ENCODE data around the gene KANK2.
"Not testable (repeated sequence)": the region's sequence is repeated elsewhere in the genome, so short reads cannot be mapped to it uniquely, and the experiment has no call there.

The KANK2 gene

DNA sequence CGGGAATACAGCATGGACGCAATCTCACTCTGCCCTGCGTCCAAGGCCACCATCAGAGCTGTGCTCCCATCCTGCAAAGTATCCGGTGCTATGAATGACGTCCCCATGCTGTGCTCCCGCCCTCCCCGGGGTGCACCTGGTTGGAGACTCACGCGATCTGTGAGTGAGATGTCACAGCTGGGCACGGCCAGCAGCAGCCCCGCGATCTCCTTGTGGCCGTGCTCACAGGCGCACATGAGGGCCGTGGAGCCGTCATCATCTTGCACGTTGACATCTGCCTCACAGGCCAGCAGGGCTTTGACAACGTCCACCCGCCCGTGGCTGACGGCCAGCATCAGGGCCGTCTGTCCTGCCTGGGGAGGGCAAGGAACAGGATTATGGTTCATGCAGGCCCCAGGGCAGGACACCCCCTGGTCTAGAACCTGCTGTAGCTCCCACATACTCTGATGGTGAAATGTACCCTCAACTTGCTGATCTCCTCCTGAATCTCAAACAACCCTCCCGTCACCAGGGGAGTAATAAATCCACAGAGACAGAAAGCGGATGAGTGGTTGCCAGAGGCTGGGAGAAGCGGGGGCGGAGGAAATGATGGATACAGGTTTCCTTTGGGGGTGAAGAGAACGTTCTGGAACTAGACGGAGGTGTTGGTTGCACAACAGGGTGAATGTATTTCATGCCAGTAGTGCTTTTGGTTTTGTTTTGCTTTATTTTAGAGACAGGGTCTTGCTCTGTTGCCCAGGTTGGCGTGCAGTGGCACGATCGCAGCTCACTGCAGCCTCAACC, 27.3 kb downstream of the KANK2 start:
- no peak for DNase-seq

- no peak for DNase-seq
Observed at GRCh38 chr19:11168568-11168967, 28.8 kb downstream of the KANK2 start.

GRCh38 chr19:11166281-11167142, 30.8 kb downstream of the KANK2 start:
- no peak for DNase-seq

DNA sequence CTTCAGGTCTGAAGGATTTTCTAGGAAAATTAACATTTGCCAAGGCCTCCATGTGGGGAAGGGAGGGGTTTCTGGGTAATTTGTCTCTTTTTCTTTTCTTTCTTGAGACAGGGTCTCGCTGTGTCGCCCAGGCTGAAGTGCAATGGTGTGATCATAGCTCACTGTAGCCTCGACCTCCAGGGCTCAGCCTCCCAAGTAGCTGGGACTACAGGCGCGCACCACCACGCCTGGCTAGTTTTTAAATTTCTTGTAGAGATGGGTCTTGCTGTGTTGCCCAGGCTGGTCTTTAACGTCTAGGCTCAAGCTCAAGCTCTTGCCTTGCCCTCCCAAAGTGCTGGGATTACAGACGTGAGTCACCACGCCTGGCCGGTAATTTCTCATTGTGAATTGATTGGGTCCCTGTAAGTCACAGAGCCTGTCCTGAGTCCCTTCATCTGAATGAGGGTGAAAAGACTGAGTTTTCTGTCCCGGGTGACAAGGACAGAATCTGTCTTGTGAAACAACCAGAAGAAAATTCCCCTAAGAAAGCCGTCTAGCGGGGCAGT, 31.8 kb downstream of the KANK2 start:
- DNase-seq = no peak

DNA sequence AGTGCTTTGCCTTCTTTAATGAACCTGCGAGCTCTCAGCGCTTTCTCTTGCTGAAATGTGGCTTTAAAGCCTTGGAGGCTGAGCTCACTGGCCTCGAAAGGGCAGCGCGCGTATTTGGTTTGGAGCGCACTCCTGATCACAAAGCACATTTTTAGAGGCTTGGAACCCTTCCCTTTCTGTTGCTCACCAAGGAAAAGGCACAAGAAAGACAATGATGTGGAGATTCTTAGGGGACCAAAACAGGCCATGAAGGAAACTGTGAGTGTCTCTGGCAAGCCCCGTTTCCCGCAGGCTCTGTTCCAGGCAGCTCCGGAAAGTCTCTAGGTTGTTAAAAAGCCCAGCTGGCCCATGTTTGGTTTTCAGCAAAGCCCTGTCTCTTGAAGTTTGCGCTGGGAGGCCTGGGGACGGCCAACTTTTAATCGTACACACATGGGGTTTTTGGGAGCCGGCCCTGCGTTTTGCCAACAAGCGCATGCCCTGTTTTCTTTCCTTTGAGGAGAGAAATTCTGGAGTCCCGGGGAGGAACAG, 32.4 kb downstream of the KANK2 start:
- no peak for DNase-seq

DNA sequence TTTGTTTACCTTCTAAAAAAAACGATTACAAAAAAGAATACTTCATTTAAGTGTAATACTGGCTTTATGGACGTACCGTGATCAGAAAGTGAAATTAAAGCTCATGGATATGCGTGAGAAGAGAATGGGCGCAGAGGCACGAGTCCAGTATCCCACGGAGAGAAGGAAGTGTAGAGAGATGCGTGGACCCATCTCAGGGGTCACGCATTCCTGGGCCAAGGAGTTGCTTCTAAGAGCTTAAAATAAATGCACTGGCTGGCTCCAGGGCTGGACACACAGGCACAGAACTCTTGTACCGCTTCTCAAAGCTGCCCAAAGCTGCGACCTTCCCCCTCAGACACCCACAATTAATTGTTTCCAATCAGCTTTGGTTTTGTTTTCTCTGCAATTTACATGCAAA, 33.0 kb downstream of the KANK2 start:
- no peak for DNase-seq

DNA sequence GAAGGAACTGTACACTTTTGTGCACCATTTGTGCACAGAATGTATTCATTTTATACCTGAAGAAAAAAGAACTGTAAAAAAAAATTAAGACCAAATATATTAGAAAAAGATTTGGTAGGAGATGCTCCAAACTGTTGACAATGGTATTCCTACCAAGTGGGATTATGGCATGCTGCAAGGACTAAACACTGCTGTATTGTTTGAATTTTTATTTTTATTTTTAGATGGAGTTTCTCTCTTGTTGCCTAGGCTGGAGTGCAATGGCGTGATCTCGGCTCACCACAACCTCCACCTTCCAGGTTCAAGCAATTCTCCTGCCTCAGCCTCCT, 36.9 kb downstream of the KANK2 start:
- not testable (repeated sequence) for DNase-seq

DNA sequence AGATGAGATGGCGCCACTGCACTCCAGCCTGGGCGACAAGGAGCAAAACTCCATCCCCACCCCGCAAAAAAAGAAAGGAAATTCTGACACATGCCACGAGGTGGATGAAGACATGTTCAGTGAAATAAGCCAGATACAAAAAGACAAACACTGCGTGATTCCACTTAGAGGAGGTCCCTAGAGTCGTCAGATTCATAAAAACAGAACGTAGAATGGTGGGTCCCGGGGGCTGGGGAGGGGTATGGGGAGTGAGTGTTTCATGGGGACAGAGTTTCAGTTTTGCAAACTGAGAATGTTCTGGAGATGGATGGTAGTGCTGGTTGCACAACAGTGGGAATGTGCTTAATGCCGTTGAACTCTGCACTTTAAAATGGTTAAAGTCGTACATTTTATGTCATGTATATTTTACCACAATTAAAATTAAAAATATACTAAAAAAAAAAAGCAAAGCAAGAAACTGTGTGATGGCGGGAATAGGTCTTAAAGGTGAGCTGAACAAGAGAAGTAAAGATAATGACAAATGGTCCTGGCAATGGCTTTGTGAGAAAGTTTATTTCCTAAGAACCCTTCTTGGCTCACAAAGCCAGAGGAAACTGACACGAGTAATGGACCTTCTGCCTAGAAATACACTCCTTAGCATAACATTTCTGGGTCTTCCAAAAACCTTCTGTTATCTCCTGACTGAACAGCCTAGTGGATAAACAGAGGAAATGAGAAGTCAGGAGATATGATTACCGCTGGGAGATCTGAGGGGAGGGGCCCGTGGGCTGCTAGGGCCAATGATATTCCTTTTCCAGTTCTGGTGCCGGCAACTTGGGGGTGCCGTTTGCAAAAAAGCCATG, 37.5 kb downstream of the KANK2 start:
- peak; percentile 76 for DNase-seq

- DNase-seq = peak; percentile 100
Observed at GRCh38 chr19:11155373-11156120, 41.8 kb downstream of the KANK2 start, which contains the start of gene SPC24. TSS of gene SPC24 (minus strand) at chr19:11155782. CDS start at chr19:11155776, 6 bp downstream.

DNA sequence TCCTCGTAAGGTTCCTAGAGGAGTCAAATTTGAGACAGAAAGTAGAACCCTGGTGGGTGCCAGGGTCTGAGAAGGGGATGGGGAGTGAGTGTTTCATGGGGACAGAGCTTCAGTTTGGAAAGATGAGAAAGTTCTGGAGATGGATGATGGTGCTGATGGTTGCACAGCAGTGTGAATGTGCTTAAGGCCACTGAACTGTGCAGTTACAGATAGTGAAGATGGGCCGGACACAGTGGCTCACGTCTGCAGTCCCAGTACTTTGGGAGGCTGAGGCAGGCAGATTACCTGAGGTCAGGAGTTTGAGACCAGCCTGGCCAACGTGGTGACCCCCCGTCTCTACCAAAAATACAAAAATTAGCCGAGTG, 42.7 kb downstream of the KANK2 start:
- peak; percentile 56 for DNase-seq

- no peak for DNase-seq
Observed at GRCh38 chr19:11152318-11153062, 44.9 kb downstream of the KANK2 start.

DNA sequence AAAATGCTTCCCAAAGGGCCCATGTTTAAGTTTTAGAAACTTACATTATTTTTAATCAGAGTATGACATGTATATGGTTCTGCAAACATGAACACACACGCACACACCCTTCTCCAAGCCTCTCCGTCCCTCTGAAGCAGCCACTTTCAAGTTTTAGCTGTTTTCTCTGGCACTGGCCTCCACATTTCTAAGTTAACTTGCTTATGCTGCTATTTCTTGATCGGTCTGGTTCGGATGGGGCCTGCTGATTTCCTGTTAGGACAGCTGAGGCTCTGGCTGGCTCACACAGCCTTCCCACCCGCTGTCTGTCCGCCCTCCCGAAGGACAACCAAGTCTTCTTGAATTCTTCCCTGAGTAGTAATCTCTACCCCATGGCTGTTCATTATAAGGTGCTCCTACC, 46.2 kb downstream of the KANK2 start:
- DNase-seq = no peak

DNA sequence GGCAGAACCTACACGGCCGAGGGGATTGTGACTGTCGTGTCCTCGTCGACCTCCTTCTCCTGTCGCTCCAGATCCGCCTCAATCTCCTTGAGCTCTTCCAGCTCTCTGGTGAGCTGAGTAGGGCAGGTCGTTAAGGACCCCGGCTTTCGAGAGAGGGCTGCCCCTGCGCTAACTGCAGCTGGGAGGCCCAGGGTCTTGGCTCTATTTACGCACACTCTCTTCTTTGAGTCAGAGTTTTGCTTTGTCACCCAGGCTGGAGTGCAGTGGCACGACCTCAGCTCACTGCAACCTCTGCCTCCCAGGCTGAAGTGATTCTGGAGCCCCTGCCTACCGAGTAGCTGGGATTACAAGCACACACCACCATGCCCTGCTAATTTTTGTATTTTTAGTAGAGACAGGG, 49.3 kb downstream of the KANK2 start:
- DNase-seq = no peak

DNA sequence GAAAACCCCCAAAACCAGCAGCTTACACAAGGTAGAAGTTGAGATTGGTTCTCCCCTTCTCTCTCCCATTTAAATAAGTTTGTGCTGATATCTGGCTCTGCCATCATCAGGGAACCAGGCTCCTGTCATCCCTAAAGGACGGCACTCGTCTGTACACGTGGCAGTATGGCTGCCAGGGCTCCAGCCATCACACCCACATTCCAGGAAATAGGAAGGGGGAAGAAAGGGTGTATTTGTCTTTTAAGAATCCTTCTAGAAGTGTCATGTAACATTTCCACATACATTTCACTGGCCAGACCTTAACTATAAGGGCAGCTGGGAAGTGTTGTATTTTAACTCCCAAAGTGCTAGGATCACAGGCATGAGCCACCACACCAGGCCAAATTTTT, 51.8 kb downstream of the KANK2 start:
- no peak for DNase-seq

GRCh38 chr19:11142528-11143171, 54.7 kb downstream of the KANK2 start:
- peak; percentile 69 for DNase-seq

DNA sequence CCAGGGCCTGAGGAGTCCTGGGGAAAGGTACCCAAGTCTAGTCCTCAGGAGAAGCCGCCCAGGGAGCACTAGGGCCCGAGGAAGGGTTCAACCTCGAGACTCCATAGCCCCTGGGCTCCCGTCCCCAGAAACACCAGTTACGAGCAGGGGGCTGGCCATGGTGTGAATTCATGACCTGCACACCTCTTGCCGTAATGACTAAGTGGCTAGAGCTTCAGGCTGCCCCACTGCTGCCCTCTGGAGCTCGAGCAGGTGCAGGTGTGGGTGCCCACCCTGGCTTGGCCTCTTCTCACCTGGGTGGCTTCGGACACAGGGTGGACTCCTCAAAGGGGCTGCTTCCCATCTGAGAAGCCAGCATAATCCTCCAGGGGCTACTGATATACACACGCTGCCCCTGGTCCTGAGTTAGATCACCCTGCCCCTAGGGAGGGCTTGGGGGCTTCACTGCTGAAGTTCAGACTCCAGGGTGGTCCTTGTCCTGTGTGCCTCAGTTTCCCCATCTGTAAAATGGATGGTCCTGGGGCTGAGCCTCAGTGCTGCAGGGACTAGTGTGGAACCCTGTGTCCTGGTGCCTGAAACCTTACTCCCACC, 55.3 kb downstream of the KANK2 start:
- DNase-seq = no peak

DNA sequence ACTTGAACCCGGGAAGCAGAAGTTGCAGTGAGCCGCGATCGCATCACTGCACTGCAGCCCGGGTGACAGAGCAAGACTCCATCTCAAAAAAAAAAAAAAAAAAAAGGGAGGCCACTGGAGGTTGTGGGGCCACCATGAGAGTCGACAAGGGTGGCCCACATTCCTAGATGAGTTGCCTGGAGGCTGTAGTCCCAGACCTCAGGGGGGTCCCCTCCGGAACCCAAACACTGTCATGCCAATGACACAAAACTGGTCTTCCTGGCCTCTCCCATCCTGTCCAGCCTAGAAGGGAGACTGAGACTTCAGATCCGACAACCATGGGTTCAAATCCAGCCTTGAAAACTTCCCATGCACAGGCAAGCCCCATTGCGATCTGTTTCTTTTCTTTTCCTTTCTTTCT, 56.4 kb downstream of the KANK2 start:
- DNase-seq = no peak

DNA sequence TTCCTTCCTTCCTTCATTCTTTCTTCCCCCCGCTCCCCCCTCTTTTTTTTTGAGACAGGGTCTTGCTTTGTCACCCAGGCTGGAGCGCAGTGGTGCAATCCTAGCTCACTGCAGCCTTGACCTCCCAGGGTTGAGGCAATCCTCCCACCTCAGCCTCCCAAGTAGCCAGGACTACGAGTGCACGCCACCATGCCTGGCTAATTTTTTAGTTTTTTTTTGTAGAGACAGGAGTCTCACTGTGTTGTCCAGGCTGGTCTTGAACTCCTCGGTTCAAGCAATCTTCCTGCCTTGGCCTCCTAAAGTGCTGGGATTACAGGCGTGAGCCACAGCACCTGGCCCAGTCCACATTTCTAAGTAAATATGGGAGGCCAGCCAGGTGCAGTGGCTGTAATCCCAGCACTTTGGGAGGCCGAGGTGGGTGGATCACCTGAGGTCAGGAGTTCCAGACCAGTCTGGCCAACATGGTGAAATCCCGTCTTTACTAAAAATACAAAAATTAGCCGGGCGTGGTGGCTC, 57.3 kb downstream of the KANK2 start:
- not testable (repeated sequence) for DNase-seq

DNA sequence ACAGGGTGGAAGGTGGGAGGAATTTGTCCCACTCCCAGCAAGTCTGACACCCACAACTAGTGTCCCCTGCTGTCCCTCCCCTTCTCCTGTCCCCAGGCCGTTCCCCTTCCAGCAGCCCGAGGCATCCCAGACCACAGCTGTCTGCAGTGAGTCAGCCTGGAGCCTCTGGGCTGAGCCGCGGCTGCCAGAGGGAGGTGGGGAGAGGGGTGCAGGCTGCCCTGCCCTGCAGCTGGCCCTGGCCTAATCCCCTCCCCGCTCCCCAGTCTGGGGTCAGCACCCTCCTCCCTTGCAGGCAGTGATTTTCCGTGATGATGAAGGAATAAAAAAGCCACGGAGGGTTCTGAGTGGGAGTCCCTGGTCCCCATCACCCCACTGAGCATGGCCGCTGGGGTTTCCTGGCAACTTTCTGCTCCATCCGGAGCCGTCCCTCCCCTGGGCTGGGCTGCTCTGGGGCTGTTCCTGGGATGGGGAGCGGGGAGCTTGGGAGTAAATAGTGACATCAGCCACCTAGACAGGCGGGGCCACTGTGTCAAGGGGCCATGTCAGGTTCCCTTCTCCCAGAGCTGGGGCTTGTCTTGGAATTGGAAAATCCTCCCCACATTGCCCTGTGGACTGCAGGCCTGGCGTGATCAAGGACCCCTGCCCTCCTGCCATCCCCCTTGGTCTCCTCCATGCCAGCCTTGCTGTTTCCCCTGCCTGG, 58.6 kb downstream of the KANK2 start:
- peak; percentile 80 for DNase-seq
